HL-60 (cell line): ENCODE results near the gene ZNF837.
A peak's percentile ranks its signal among the peaks of the same experiment; 100 is the strongest.

ENCODE experiments used
- DNase-seq, 2 experiments: peaks; one replicate each; pipeline ENCODE4 v3.0.0-alpha.2; 2010 to 2020; ENCODE audit warnings: low read depth in 1 of 2, low spot score in 1 of 2
- H3K27ac ChIP-seq: fragments of 250-450 bp; sonication (Bioruptor Pico); replicated peaks from 2 replicates; pipeline ENCODE4 v1.5.1; 2020; ENCODE audit warnings: mild to moderate bottlenecking, moderate library complexity
- H3K27me3 ChIP-seq: fragments of 250-450 bp; sonication (Bioruptor Pico); 2 replicates; pipeline ENCODE4 v1.5.1; 2021; ENCODE audit warnings: mild to moderate bottlenecking, moderate library complexity; ENCODE audit not compliant: insufficient read depth, poor library complexity, severe bottlenecking
- H3K4me3 ChIP-seq: replicated peaks from 2 replicates; pipeline ENCODE4 v1.5.1; 2011; ENCODE audit warnings: mild to moderate bottlenecking, control low read depth, low read length; ENCODE audit not compliant: insufficient read depth
- GABPA ChIP-seq: IDR thresholded peaks from 2 replicates; pipeline ENCODE4 v1.6.1; 2012; ENCODE audit warnings: low read depth
- POLR2AphosphoS5 ChIP-seq: IDR thresholded peaks from 2 replicates; pipeline ENCODE4 v1.6.1; 2012; ENCODE audit warnings: low read depth
- SPI1 ChIP-seq: IDR thresholded peaks from 2 replicates; pipeline ENCODE4 v1.6.1; 2012; ENCODE audit warnings: low read depth, mild to moderate bottlenecking, borderline replicate concordance
- TF ChIP-seq, protein P1 (sequence below): IDR thresholded peaks from one replicate; pipeline ENCODE4 v1.5.1; 2011; ENCODE audit warnings: low read length, control low read depth, inconsistent platforms; ENCODE audit not compliant: insufficient read depth
- TF ChIP-seq, protein P2 (sequence below): IDR thresholded peaks from 2 replicates; pipeline ENCODE4 v1.6.1; 2012; ENCODE audit warnings: low read depth; ENCODE audit not compliant: insufficient replicate concordance

ZNF837 gene

DNA sequence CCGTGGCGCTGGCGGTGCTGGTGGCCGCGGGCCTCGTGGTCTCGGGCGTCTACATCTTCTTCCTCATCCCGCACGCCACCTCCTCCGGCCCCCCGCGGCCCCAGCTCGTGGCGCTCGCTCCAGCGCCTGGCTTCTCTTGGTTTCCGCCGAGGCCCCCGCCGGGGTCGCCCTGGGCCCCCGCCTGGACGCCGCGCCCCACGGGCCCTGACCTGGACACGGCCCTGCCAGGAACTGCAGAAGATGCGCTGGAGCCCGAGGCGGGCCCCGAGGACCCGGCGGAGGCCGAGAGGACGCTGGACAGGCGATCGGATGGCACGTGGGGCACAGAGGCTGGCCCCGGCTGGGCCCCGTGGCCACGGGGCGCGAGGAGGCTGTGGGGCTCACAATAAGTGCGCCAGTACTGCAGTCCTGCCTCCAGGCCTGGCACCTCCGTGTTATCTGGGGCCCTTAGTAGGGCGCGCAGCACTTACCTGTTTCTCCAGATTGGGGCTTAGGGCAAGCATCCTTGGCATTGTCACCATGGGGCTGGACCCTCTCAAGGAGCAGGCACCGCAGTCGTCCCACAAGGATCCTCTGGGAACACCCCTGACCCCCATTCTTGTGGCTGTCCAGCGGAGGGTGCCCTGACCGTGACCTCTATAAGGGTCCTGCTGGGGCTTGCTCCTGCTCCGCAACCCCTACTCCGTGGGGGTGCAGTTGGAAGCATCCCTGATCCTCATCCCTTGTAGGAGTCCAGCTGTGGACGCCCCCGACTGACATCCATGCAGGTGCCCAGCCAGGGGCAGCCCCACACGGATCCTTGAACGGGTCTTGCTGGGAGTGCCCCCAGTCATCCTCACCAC is 16.1 kb upstream of the ZNF837 start:
- no peak for TF ChIP-seq POLR2AphosphoS5
- no peak for TF ChIP-seq GABPA
- TF ChIP-seq, protein P1, sequence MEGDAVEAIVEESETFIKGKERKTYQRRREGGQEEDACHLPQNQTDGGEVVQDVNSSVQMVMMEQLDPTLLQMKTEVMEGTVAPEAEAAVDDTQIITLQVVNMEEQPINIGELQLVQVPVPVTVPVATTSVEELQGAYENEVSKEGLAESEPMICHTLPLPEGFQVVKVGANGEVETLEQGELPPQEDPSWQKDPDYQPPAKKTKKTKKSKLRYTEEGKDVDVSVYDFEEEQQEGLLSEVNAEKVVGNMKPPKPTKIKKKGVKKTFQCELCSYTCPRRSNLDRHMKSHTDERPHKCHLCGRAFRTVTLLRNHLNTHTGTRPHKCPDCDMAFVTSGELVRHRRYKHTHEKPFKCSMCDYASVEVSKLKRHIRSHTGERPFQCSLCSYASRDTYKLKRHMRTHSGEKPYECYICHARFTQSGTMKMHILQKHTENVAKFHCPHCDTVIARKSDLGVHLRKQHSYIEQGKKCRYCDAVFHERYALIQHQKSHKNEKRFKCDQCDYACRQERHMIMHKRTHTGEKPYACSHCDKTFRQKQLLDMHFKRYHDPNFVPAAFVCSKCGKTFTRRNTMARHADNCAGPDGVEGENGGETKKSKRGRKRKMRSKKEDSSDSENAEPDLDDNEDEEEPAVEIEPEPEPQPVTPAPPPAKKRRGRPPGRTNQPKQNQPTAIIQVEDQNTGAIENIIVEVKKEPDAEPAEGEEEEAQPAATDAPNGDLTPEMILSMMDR, result no peak
- TF ChIP-seq, protein P2, sequence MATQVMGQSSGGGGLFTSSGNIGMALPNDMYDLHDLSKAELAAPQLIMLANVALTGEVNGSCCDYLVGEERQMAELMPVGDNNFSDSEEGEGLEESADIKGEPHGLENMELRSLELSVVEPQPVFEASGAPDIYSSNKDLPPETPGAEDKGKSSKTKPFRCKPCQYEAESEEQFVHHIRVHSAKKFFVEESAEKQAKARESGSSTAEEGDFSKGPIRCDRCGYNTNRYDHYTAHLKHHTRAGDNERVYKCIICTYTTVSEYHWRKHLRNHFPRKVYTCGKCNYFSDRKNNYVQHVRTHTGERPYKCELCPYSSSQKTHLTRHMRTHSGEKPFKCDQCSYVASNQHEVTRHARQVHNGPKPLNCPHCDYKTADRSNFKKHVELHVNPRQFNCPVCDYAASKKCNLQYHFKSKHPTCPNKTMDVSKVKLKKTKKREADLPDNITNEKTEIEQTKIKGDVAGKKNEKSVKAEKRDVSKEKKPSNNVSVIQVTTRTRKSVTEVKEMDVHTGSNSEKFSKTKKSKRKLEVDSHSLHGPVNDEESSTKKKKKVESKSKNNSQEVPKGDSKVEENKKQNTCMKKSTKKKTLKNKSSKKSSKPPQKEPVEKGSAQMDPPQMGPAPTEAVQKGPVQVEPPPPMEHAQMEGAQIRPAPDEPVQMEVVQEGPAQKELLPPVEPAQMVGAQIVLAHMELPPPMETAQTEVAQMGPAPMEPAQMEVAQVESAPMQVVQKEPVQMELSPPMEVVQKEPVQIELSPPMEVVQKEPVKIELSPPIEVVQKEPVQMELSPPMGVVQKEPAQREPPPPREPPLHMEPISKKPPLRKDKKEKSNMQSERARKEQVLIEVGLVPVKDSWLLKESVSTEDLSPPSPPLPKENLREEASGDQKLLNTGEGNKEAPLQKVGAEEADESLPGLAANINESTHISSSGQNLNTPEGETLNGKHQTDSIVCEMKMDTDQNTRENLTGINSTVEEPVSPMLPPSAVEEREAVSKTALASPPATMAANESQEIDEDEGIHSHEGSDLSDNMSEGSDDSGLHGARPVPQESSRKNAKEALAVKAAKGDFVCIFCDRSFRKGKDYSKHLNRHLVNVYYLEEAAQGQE, result no peak
- no peak for TF ChIP-seq SPI1
- Histone ChIP-seq H3K4me3 (no peak overlapping the region), H3K27ac (no peak overlapping the region), H3K27me3 (no peaks in the 10 kb centered on the region)
- DNase-seq, result no peak

GRCh38 chr19:58395979-58396627 is 15.3 kb upstream of the ZNF837 start:
- no peak for TF ChIP-seq SPI1
- no peak for TF ChIP-seq POLR2AphosphoS5
- TF ChIP-seq, protein P2, result no peak
- no peak for TF ChIP-seq GABPA
- TF ChIP-seq, protein P1, result no peak
- H3K27me3 ChIP-seq, result no peaks in the 10 kb centered on the region
- H3K4me3 ChIP-seq, result no peak overlapping the region
- DNase-seq, result no peak
- no peak overlapping the region for H3K27ac ChIP-seq

- Histone ChIP-seq H3K27ac (no peak within 1 kb of the TSS), H3K4me3 (no peak within 1 kb of the TSS), H3K27me3 (no peaks in the 10 kb centered on the region)
- peak in 1 of 2 experiments; percentile 23 for DNase-seq
- peak; percentile 57 for TF ChIP-seq POLR2AphosphoS5
- TF ChIP-seq, protein P2, result no peak
Measured at GRCh38 chr19:58395220-58395978, 14.6 kb upstream of the ZNF837 start, which contains the start of gene RNF225. RNF225 (plus strand) TSS chr19:58395656; CDS start chr19:58396090, 434 bp downstream.
